Suprapubic skin (tissue), 4 donors: Measurements from ENCODE around the gene ROPN1L. TPM values are rescaled to one million over a fixed set of nuclear protein-coding genes. Genes with fewer than 3 reads are reported as not detected.
"Not testable (repeated sequence)": the region's sequence is repeated elsewhere in the genome, so short reads cannot be mapped to it uniquely, and the experiment has no call there.

Source experiments
- DNase-seq, 2 donors: peaks; one replicate each; pipeline ENCODE4 v3.0.0-alpha.2; 2019; ENCODE audit warnings: low spot score in 2 of 2
- H3K27ac ChIP-seq: fragments of 200-600 bp; sonication (generic); one replicate; pipeline ENCODE4 v1.5.1; 2019
- H3K27me3 ChIP-seq: fragments of 200-600 bp; sonication (generic); one replicate; pipeline ENCODE4 v1.5.1; 2019
- H3K36me3 ChIP-seq: fragments of 200-600 bp; sonication (generic); one replicate; pipeline ENCODE4 v1.5.1; 2019
- H3K4me1 ChIP-seq: fragments of 200-600 bp; sonication (generic); one replicate; pipeline ENCODE4 v1.5.1; 2019
- H3K4me3 ChIP-seq: fragments of 200-600 bp; sonication (generic); one replicate; pipeline ENCODE4 v1.5.1; 2019; ENCODE audit warnings: mild to moderate bottlenecking
- H3K9me3 ChIP-seq: fragments of 200-600 bp; sonication (generic); one replicate; pipeline ENCODE4 v1.5.1; 2019
- CTCF ChIP-seq, 2 donors: fragments of 200-600 bp in 1 of 2; fragments of 450-650 bp in 1 of 2; sonication (generic) in 1 of 2; IDR thresholded peaks; one replicate each; pipeline ENCODE4 v1.5.1; 2016 to 2019; ENCODE audit warnings: antibody characterized with exemption in 2 of 2, mild to moderate bottlenecking in 1 of 2, moderate library complexity in 1 of 2
- EP300 ChIP-seq: sonication (generic); formaldehyde crosslinking; IDR thresholded peaks from one replicate; pipeline ENCODE4 v1.6.1; 2017; ENCODE audit warnings: antibody characterized with exemption
- POLR2A ChIP-seq, 2 donors: fragments of 450-650 bp; IDR thresholded peaks; one replicate each; pipeline ENCODE4 v1.6.1; 2017; ENCODE audit warnings: antibody characterized with exemption in 2 of 2, mild to moderate bottlenecking in 2 of 2, moderate library complexity in 2 of 2
- POLR2AphosphoS5 ChIP-seq, 3 donors: sonication (generic); formaldehyde crosslinking; IDR thresholded peaks; one replicate each; pipeline ENCODE4 v1.6.1; 2017; ENCODE audit warnings: antibody characterized with exemption in 3 of 3
- WGBS: methylation state at CpG from one replicate; pipeline ENCODE4 v1.1.5; 2018; 5-methylcytosine and 5-hydroxymethylcytosine counted together
- total RNA-seq, 4 donors: library from RNA; depleted of rRNA; stranded (reverse); fragments of >200 nt; gene quantifications; one replicate each; pipeline ENCODE4 v1.1.0, GENCODE V29; 2016

ROPN1L gene
- total RNA-seq, 4 donors from 2014 or later = 0.81 TPM; not detected in 3

- H3K4me1 ChIP-seq = no peaks in the 10 kb centered on the region
- H3K9me3 ChIP-seq = no peaks in the 10 kb centered on the region
- no peak overlapping the region for H3K27ac ChIP-seq
- no peak overlapping the region for H3K4me3 ChIP-seq
- no peak for DNase-seq
- H3K27me3 ChIP-seq = no peaks in the 10 kb centered on the region
- TF ChIP-seq EP300 = no peak
- WGBS = 84% methylated on average over 3 of the region's 3 CpGs
- no peaks in the 10 kb centered on the region for H3K36me3 ChIP-seq
These were observed 66.0 kb downstream of the ROPN1L start for GRCh38 chr5:10507575-10508096.

- no peak for DNase-seq
- Histone ChIP-seq H3K27me3 (no peaks in the 10 kb centered on the region), H3K36me3 (no peaks in the 10 kb centered on the region), H3K27ac (no peak overlapping the region), H3K9me3 (no peaks in the 10 kb centered on the region), H3K4me3 (no peak overlapping the region), H3K4me1 (no peaks in the 10 kb centered on the region)
- WGBS = 48% methylated on average over 9 of the region's 9 CpGs
- TF ChIP-seq POLR2AphosphoS5 (IDR thresholded peaks at IDR 0.05) (no peak), POLR2A (IDR thresholded peaks at IDR 0.05) (no peak), CTCF (IDR thresholded peaks at IDR 0.05) (no peak), EP300 (no peak)
These were observed 67.9 kb downstream of the ROPN1L start for GRCh38 chr5:10509575-10509974.

GRCh38 chr5:10511741-10512640 lies 70.3 kb downstream of the ROPN1L start:
- no peak for DNase-seq
- no peak overlapping the region for H3K4me3 ChIP-seq
- no peaks in the 10 kb centered on the region for H3K36me3 ChIP-seq
- 90% methylated on average over 10 of the region's 10 CpGs for WGBS
- no peak for TF ChIP-seq EP300
- no peak for TF ChIP-seq POLR2A (IDR thresholded peaks at IDR 0.05)
- no peak for TF ChIP-seq POLR2AphosphoS5 (IDR thresholded peaks at IDR 0.05)
- no peak for TF ChIP-seq CTCF (IDR thresholded peaks at IDR 0.05)
- no peaks in the 10 kb centered on the region for H3K9me3 ChIP-seq
- H3K27me3 ChIP-seq = no peaks in the 10 kb centered on the region
- no peaks in the 10 kb centered on the region for H3K4me1 ChIP-seq
- H3K27ac ChIP-seq = no peak overlapping the region

GRCh38 chr5:10513501-10514442 lies 72.1 kb downstream of the ROPN1L start:
- Histone ChIP-seq H3K27ac (no peak overlapping the region), H3K4me3 (no peak overlapping the region), H3K9me3 (no peaks in the 10 kb centered on the region), H3K27me3 (no peaks in the 10 kb centered on the region), H3K36me3 (no peaks in the 10 kb centered on the region), H3K4me1 (no peaks in the 10 kb centered on the region)
- no peak for TF ChIP-seq POLR2A (IDR thresholded peaks at IDR 0.05)
- no peak for TF ChIP-seq EP300
- no peak for TF ChIP-seq POLR2AphosphoS5 (IDR thresholded peaks at IDR 0.05)
- no peak for TF ChIP-seq CTCF (IDR thresholded peaks at IDR 0.05)
- WGBS = 64% methylated on average over 10 of the region's 10 CpGs
- no peak for DNase-seq

GRCh38 chr5:10514572-10514971 lies 72.9 kb downstream of the ROPN1L start:
- not testable (repeated sequence) for H3K4me1 ChIP-seq, H3K4me3 ChIP-seq, DNase-seq, H3K27ac ChIP-seq, H3K36me3 ChIP-seq, H3K27me3 ChIP-seq, H3K9me3 ChIP-seq
- 91% methylated on average over 8 of the region's 8 CpGs for WGBS

Other genes starting within 250 kb of the ROPN1L start
- gene ATPSCKMT, start 192.0 kb upstream of the ROPN1L start, total RNA-seq = 10 to 100 TPM in 3 of 4 donors, 1 to 10 TPM in 1; 6.1 to 29.3 (median 20.6) TPM
- 100 to 1,000 TPM in 3 of 4 donors, 10 to 100 TPM in 1; 65.8 to 154 (median 142) TPM for gene CCT5, start 191.6 kb upstream of the ROPN1L start, total RNA-seq
- gene CMBL, start 134.0 kb upstream of the ROPN1L start, total RNA-seq = 1 to 10 TPM in 3 of 4 donors, under 1 TPM in 1; 0.93 to 4.8 (median 2.7) TPM
- 100 to 1,000 TPM in 3 of 4 donors, 10 to 100 TPM in 1; 89.7 to 273 (median 143) TPM for gene MARCHF6, start 88.2 kb upstream of the ROPN1L start, total RNA-seq
- gene ANKRD33B, start 122.2 kb downstream of the ROPN1L start, total RNA-seq = 10 to 100 TPM; 16.7 to 27.0 (median 24.8) TPM